ENCODE measurements around the gene YJU2. TPM values are rescaled to one million over a fixed set of nuclear protein-coding genes. Genes with fewer than 3 reads are reported as not detected.
"Not testable (repeated sequence)": the region's sequence is repeated elsewhere in the genome, so short reads cannot be mapped to it uniquely, and the experiment has no call there.

Gene YJU2
- total RNA-seq, 1 donor from 2014 or later: 19.9 TPM

- no peak for DNase-seq (ENCODE audit: extremely low spot score in 2 of 2)
- Histone ChIP-seq H3K4me1 (peaks cover 5% of the 10 kb centered on the region), H3K27ac (no peak overlapping the region), H3K4me3 (no peak overlapping the region), H3K36me3 (no peaks in the 10 kb centered on the region), H3K9me3 (no peaks in the 10 kb centered on the region), H3K27me3 (no peaks in the 10 kb centered on the region)
- intact Hi-C loops (cut with DNase I): no loop called here
- no peak for TF ChIP-seq CTCF (IDR thresholded peaks at IDR 0.05)
- TF ChIP-seq POLR2AphosphoS5 (IDR thresholded peaks at IDR 0.05; ENCODE audit: insufficient read depth in 1 of 2, low read depth in 1 of 2): no peak
- no peak for TF ChIP-seq POLR2A (IDR thresholded peaks at IDR 0.05)
Observed at GRCh38 chr19:4241824-4242430, 5.0 kb upstream of the YJU2 start.

- H3K9me3 ChIP-seq; intact Hi-C loops (cut with DNase I); H3K27me3 ChIP-seq; DNase-seq (ENCODE audit: extremely low spot score in 2 of 2); H3K4me3 ChIP-seq; H3K27ac ChIP-seq: not testable (repeated sequence)
- peaks cover 16% of the 10 kb centered on the region for H3K4me1 ChIP-seq
- peaks cover 0 to 24% of the 10 kb centered on the region in 2 donors for H3K36me3 ChIP-seq
Observed at GRCh38 chr19:4245938-4246337, 942 bp upstream of the YJU2 start.

GRCh38 chr19:4256563-4256962, 9.7 kb downstream of the YJU2 start:
- Histone ChIP-seq H3K27me3 (no peaks in the 10 kb centered on the region), H3K4me3 (no peak overlapping the region), H3K9me3 (peaks cover 5% of the 10 kb centered on the region), H3K27ac (no peak overlapping the region), H3K36me3 (peaks cover 0 to 89% of the 10 kb centered on the region in 2 donors), H3K4me1 (no peaks in the 10 kb centered on the region)
- DNase-seq (ENCODE audit: extremely low spot score in 2 of 2): no peak
- no peak for TF ChIP-seq CTCF (IDR thresholded peaks at IDR 0.05)
- no peak for TF ChIP-seq POLR2A (IDR thresholded peaks at IDR 0.05)
- no peak for TF ChIP-seq POLR2AphosphoS5 (IDR thresholded peaks at IDR 0.05; ENCODE audit: insufficient read depth in 1 of 2, low read depth in 1 of 2)
- intact Hi-C loops (cut with DNase I): no loop called here

GRCh38 chr19:4257025-4257424, 10.1 kb downstream of the YJU2 start:
- Histone ChIP-seq H3K27me3 (no peaks in the 10 kb centered on the region), H3K9me3 (peaks cover 5% of the 10 kb centered on the region), H3K4me3 (no peak overlapping the region), H3K27ac (no peak overlapping the region), H3K4me1 (no peaks in the 10 kb centered on the region), H3K36me3 (peaks cover 0 to 94% of the 10 kb centered on the region in 2 donors)
- no peak for DNase-seq (ENCODE audit: extremely low spot score in 2 of 2)
- intact Hi-C loops (cut with DNase I): no loop called here
- no peak for TF ChIP-seq CTCF (IDR thresholded peaks at IDR 0.05)
- no peak for TF ChIP-seq POLR2A (IDR thresholded peaks at IDR 0.05)
- TF ChIP-seq POLR2AphosphoS5 (IDR thresholded peaks at IDR 0.05; ENCODE audit: insufficient read depth in 1 of 2, low read depth in 1 of 2): no peak

- Histone ChIP-seq H3K36me3 (peaks cover 0 to 98% of the 10 kb centered on the region in 2 donors), H3K9me3 (peaks cover 5% of the 10 kb centered on the region), H3K27me3 (no peaks in the 10 kb centered on the region), H3K4me1 (no peaks in the 10 kb centered on the region), H3K4me3 (no peak overlapping the region), H3K27ac (no peak overlapping the region)
- intact Hi-C loops (cut with DNase I): no loop called here
- no peak for DNase-seq (ENCODE audit: extremely low spot score in 2 of 2)
- TF ChIP-seq CTCF (IDR thresholded peaks at IDR 0.05) (no peak), POLR2AphosphoS5 (IDR thresholded peaks at IDR 0.05; ENCODE audit: insufficient read depth in 1 of 2, low read depth in 1 of 2) (no peak), POLR2A (IDR thresholded peaks at IDR 0.05) (no peak)
Observed at GRCh38 chr19:4258181-4258580, 11.3 kb downstream of the YJU2 start.

All from vagina (tissue), 2 donors.